BLaER1 (cell line): ENCODE data around the gene FNDC11.
A peak's percentile ranks its signal among the peaks of the same experiment; 100 is the strongest.

Source experiments
- H3K27ac ChIP-seq: shearing (Covaris generic); formaldehyde crosslinking; 2 replicates; pipeline ENCODE4 v1.8.1; 2022
- H3K27me3 ChIP-seq: shearing (Covaris generic); formaldehyde crosslinking; 2 replicates; pipeline ENCODE4 v1.8.1; 2022
- H3K36me3 ChIP-seq: shearing (Covaris generic); formaldehyde crosslinking; 2 replicates; pipeline ENCODE4 v1.8.1; 2022
- H3K4me1 ChIP-seq: shearing (Covaris generic); formaldehyde crosslinking; 2 replicates; pipeline ENCODE4 v1.8.1; 2022
- H3K4me2 ChIP-seq: shearing (Covaris generic); formaldehyde crosslinking; 2 replicates; pipeline ENCODE4 v1.8.1; 2022
- H3K4me3 ChIP-seq: shearing (Covaris generic); formaldehyde crosslinking; 2 replicates; pipeline ENCODE4 v1.8.1; 2022
- H3K9ac ChIP-seq: shearing (Covaris generic); formaldehyde crosslinking; 2 replicates; pipeline ENCODE4 v1.8.1; 2022
- H3K9me3 ChIP-seq: shearing (Covaris generic); formaldehyde crosslinking; 2 replicates; pipeline ENCODE4 v1.8.1; 2022
- H4K20me1 ChIP-seq: shearing (Covaris generic); formaldehyde crosslinking; 2 replicates; pipeline ENCODE4 v1.8.1; 2022
- Cebpa-rat ChIP-seq: shearing (Covaris generic); IDR thresholded peaks from 2 replicates; pipeline ENCODE4 v1.8.1; 2022

FNDC11 gene

GRCh38 chr20:63560333-63560805 lies 6.4 kb downstream of the FNDC11 start:
- H3K4me3 ChIP-seq = no peak overlapping the region
- H3K4me2 ChIP-seq = no peak overlapping the region
- H3K36me3 ChIP-seq = no peaks in the 10 kb centered on the region
- H3K9ac ChIP-seq = no peak overlapping the region
- H3K4me1 ChIP-seq = peaks cover 51% of the 10 kb centered on the region
- TF ChIP-seq Cebpa-rat = no peak
- no peak overlapping the region for H3K27ac ChIP-seq
- peaks cover 79% of the 10 kb centered on the region for H4K20me1 ChIP-seq
- no peaks in the 10 kb centered on the region for H3K9me3 ChIP-seq
- peaks cover 66% of the 10 kb centered on the region for H3K27me3 ChIP-seq

GRCh38 chr20:63560856-63561609 lies 7.1 kb downstream of the FNDC11 start:
- peaks cover 44% of the 10 kb centered on the region for H3K4me1 ChIP-seq
- TF ChIP-seq Cebpa-rat = no peak
- no peak overlapping the region for H3K4me3 ChIP-seq
- H3K36me3 ChIP-seq = no peaks in the 10 kb centered on the region
- H4K20me1 ChIP-seq = peaks cover 79% of the 10 kb centered on the region
- no peaks in the 10 kb centered on the region for H3K9me3 ChIP-seq
- no peak overlapping the region for H3K9ac ChIP-seq
- peaks cover 66% of the 10 kb centered on the region for H3K27me3 ChIP-seq
- peak overlapping the region; percentile 100 for H3K4me2 ChIP-seq
- no peak overlapping the region for H3K27ac ChIP-seq

GRCh38 chr20:63561624-63562396 lies 7.9 kb downstream of the FNDC11 start:
- Histone ChIP-seq H3K27me3 (peaks cover 66% of the 10 kb centered on the region), H3K27ac (0 out of 2 replicates have a peak overlapping the region, but pooled peaks have one; percentile 49), H3K4me1 (peaks cover 43% of the 10 kb centered on the region), H3K4me2 (peak overlapping the region; percentile 100), H3K36me3 (no peaks in the 10 kb centered on the region), H4K20me1 (peaks cover 79% of the 10 kb centered on the region), H3K9ac (no peak overlapping the region), H3K4me3 (peak overlapping the region; percentile 61), H3K9me3 (no peaks in the 10 kb centered on the region)
- TF ChIP-seq Cebpa-rat = no peak

- TF ChIP-seq Cebpa-rat = no peak
- Histone ChIP-seq H3K4me3 (peak overlapping the region; percentile 61), H3K27me3 (peaks cover 67% of the 10 kb centered on the region), H3K4me1 (peaks cover 51% of the 10 kb centered on the region), H3K36me3 (no peaks in the 10 kb centered on the region), H3K27ac (peak overlapping the region; percentile 49; the same call in 1 of the 2 replicates), H3K9ac (0 out of 2 replicates have a peak overlapping the region, but pooled peaks have one; percentile 38), H3K4me2 (peak overlapping the region; percentile 100), H4K20me1 (peaks cover 79% of the 10 kb centered on the region), H3K9me3 (no peaks in the 10 kb centered on the region)
Observed at GRCh38 chr20:63562461-63563224, 8.7 kb downstream of the FNDC11 start.

- Histone ChIP-seq H3K36me3 (no peaks in the 10 kb centered on the region), H3K27ac (no peak overlapping the region), H3K9ac (no peak overlapping the region), H3K4me3 (peak overlapping the region; percentile 61; the same call in 1 of the 2 replicates), H4K20me1 (peaks cover 83% of the 10 kb centered on the region), H3K9me3 (no peaks in the 10 kb centered on the region), H3K4me2 (peak overlapping the region; percentile 100), H3K27me3 (peaks cover 73% of the 10 kb centered on the region), H3K4me1 (peaks cover 59% of the 10 kb centered on the region)
- no peak for TF ChIP-seq Cebpa-rat
Observed at GRCh38 chr20:63563225-63563935, 9.4 kb downstream of the FNDC11 start.

- no peak overlapping the region for H3K27ac ChIP-seq
- TF ChIP-seq Cebpa-rat = no peak
- peak overlapping the region; percentile 100; the same call in 1 of the 2 replicates for H3K4me2 ChIP-seq
- H3K9ac ChIP-seq = no peak overlapping the region
- peaks cover 67% of the 10 kb centered on the region for H3K4me1 ChIP-seq
- peaks cover 81% of the 10 kb centered on the region for H3K27me3 ChIP-seq
- no peaks in the 10 kb centered on the region for H3K36me3 ChIP-seq
- H3K4me3 ChIP-seq = no peak overlapping the region
- no peaks in the 10 kb centered on the region for H3K9me3 ChIP-seq
- peaks cover 92% of the 10 kb centered on the region for H4K20me1 ChIP-seq
Observed at GRCh38 chr20:63564036-63564810, 10.3 kb downstream of the FNDC11 start.

GRCh38 chr20:63565021-63565698 lies 11.2 kb downstream of the FNDC11 start:
- no peaks in the 10 kb centered on the region for H3K36me3 ChIP-seq
- no peak for TF ChIP-seq Cebpa-rat
- peaks cover 100% of the 10 kb centered on the region for H4K20me1 ChIP-seq
- peaks cover 76% of the 10 kb centered on the region for H3K4me1 ChIP-seq
- no peak overlapping the region for H3K27ac ChIP-seq
- H3K9me3 ChIP-seq = no peaks in the 10 kb centered on the region
- H3K9ac ChIP-seq = no peak overlapping the region
- H3K27me3 ChIP-seq = peaks cover 91% of the 10 kb centered on the region
- H3K4me2 ChIP-seq = no peak overlapping the region
- no peak overlapping the region for H3K4me3 ChIP-seq

- Histone ChIP-seq H3K4me3 (no peak overlapping the region), H3K27me3 (peaks cover 91% of the 10 kb centered on the region), H3K27ac (no peak overlapping the region), H4K20me1 (peaks cover 100% of the 10 kb centered on the region), H3K9me3 (no peaks in the 10 kb centered on the region), H3K4me2 (no peak overlapping the region), H3K36me3 (no peaks in the 10 kb centered on the region), H3K4me1 (peaks cover 77% of the 10 kb centered on the region), H3K9ac (no peak overlapping the region)
- TF ChIP-seq Cebpa-rat = no peak
Observed at GRCh38 chr20:63565699-63566335, 11.9 kb downstream of the FNDC11 start.
